ENCODE results near the gene ACP5.
A peak's percentile ranks its signal among the peaks of the same experiment; 100 is the strongest.
"Not testable (repeated sequence)": the region's sequence is repeated elsewhere in the genome, so short reads cannot be mapped to it uniquely, and the experiment has no call there.

Gene ACP5

DNA sequence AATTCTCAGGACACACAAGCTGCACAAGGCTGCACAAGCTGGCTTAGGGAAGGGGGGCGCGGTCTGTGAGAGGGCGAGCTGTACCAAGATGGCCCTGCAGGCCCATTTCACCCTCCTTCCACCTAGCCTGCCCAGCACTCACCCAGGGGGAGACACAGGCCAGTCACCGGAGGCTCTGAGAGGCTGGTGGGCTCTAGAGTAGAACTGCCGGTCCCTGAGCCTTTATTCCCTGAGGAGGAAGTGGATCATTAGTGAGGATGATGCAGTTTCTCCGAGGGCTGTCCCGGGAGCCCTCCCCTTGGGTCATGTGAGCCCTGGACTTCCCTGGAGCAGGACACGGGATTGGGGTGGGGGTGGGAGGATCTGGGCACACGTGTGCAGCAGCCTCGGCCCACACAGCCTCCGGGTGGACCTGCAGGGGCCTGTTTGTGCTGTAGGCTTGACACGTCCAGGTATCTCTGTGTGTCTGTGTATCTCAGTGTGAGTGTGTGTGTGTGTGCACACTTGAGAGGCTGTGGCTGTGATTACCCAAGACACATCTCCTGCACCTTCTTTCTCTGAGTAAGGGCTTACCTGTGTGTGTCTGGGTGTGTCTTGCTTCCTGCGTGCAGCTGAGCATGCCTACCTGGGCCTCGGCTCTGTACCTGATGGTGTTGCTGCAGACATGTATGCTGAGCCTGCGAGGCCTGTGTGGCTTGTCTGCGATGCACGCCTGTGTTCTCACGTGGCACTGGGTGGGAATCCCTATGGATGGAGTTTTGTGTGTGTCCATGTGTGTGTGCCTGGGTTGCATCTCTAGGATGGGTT lies at the start of gene ACP5:
ACP5 (minus strand) TSS at position 195 of the 807 bp plus-strand sequence. CDS start 328 bp downstream, outside the sequence.
- no peak for DNase-seq

DNA sequence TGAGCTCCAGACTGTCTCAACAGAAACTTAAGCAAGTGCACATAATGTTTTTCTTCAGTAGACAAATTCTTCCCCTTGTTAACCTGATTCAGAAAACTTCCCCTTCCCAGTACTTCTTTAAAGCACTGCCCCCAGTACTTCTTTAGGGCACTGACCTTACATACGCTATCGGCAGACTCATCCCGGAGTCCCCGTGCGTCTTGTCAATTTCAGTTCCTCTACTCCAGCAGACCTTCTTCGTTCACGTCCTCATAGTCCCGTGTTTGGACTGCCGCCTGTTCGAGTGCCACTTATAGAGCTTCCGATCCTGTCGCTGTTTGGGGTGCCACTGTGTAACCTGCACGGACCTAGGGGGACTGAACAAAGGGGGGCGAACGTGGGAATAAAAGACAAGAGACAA lies 48.8 kb upstream of the ACP5 start:
- DNase-seq = no peak

DNA sequence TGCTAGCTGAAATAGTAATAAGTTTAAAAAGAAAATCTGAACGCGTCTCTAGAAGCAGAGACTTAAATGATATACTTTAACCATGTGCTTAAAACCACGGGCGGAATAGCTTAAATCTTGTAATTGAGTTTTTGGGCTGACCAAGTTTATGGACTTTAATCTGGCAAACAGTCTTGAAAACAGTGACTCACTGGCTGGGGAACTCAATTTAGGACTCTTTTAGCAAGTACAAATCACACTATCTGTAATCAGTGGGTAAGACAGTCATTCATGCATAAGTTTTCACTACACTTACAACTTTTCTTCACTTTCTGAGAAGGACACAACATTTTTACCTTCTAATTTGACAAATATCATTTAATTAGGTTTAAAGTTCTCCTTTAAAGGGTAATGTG lies 46.6 kb upstream of the ACP5 start:
- no peak for DNase-seq

DNA sequence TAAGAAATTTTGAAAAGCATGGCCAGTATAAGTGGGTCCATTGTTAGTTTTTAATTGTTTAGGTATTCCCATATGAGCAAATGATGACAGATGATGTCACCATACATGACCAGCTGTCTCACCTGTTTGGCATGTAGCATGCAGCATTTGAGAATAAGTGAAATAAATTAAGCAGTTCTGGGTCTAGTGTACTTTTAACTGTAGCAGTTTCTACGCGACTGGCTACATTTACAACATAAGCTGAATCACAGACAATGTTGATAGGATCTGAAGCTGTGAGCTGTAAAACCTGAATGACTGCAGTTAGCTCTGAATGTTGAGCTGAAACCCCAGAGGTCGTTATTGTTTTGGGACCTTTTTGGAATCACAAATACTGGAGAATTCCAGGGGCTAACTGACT lies 45.0 kb upstream of the ACP5 start:
- DNase-seq = not testable (repeated sequence)

DNA sequence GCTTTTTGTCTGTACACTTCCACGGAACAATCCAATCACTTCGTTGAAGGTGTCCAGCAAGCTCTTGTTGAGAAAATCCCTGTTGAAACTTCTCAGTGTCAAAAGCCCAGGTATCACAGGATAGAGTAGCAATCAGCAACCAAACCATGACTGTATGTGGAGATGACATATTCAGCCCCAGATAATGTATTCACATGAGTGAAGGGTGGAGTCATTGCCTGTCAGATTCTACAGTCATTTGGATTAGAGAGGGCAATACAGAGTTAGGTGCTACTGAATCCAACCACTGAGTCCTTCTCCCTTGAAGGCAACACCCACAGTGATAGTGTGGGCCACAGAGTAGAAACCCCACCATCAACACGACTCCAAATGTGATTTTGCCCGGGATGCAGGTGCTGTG lies 43.1 kb upstream of the ACP5 start:
- no peak for DNase-seq

DNA sequence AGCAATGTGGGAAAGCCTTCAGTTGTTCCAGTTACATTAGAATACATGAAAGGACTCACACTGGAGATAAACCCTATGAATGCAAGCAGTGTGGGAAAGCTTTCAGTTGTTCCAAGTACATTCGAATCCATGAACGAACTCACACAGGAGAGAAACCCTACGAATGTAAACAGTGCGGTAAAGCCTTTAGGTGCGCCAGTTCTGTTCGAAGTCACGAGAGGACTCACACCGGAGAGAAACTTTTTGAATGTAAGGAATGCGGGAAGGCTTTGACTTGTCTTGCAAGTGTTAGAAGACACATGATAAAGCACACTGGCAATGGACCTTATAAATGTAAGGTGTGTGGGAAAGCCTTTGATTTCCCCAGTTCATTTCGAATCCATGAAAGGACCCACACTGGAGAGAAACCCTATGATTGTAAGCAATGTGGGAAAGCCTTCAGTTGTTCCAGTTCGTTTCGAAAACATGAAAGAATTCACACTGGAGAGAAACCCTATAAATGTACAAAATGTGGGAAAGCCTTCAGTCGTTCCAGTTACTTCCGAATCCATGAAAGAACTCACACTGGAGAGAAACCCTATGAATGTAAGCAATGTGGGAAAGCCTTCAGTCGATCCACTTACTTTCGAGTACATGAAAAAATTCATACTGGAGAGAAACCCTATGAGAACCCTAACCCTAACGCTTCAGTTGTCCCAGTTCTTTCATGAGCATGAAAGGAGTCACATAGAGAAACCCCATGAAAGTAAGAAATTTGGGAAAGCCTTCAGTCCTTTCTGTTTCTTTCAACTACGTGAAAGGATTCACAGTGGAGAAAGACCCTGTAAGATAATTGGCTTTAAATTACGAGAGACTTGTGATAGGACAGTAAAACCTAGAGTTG lies 40.0 kb upstream of the ACP5 start:
- no peak for DNase-seq

DNA sequence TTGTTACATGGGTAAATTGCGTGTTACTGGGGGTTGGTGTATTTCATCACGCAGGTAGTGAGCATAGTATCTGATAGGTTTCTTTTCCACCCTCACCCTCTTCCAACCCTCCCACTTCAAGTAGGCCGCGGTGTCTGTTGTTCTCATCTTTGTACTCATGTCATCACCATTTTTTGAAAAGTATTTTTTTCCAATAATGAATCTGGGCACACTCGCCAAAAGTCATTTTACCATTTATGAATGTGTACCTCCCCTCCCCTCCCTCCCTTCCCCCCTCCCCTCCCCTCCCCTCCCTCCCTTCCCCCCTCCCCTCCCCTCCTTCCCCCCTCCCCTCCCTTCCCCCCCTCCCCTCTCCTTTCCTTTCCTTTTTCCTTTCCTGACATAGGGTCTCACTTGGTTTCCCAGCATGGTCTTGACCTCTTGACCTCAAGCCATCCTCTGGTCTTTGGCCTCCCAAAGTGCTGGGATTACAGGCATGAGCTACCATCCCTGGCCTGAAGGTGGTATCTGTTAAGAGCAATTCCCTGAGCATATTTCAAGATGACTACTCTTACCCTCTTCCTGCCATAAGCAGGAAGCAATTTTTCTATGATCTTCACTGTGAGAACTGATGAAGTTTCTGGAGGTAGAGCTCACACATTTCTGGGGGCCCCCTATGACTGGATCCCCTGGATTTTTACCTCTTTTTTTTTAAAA lies 35.5 kb upstream of the ACP5 start:
- DNase-seq = no peak

DNA sequence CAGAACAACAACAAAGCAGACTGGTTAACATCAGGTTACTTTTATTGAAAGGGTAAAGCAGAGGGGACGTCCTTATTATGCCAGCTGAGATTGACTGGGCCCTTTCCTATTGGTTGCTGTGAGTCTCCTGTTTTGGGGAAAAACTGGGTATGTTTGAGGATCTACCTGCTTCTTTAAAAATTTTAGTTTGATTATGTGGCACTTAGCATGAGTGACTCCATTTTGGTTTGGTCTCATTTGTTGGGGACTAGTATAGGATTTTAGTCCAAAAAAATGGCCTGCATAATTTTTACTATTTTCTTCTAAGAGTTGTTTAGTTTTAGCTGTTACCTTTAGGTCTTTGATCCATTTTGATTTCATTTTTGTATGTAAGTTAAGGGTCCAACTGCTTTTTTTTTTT lies 34.3 kb upstream of the ACP5 start:
- DNase-seq = no peak

DNA sequence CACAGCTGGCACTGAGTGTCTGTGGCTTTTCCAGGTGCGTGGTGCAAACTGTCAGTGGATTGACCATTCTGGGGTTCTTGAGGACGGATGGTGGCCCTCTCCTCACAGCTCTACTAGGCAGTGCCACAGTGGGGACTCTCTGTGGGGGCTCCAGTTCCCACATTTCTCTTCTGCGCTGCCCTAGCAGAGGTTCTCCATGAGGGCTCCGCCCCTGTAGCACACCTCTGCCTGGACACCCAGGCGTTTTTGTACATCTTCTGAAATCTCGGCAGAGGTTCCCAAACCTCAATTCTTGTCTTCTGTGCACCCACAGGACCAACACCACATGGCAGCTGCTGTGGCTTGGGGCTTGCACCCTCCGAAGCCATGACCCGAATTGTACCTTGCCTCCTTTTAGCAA lies 29.0 kb upstream of the ACP5 start:
- no peak for DNase-seq

DNA sequence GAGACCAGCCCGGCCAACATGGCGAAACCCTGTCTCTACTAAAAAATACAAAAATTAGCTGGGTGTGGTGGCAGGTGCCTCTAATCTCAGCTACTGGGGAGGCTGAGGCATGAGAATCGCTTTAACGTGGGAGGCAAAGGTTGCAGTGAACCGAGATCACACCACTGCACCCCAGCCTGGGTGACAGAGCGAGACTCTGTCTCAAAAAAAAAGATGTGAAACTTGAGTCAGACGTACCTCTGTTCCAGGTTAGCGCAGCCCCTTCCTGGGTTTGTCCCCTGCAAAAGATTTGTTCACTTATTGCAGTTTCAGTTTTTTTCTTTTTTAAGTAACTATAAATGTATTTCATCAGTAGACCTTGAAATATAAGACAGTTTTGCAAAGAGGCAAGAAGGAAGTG lies 22.3 kb upstream of the ACP5 start:
- not testable (repeated sequence) for DNase-seq

DNA sequence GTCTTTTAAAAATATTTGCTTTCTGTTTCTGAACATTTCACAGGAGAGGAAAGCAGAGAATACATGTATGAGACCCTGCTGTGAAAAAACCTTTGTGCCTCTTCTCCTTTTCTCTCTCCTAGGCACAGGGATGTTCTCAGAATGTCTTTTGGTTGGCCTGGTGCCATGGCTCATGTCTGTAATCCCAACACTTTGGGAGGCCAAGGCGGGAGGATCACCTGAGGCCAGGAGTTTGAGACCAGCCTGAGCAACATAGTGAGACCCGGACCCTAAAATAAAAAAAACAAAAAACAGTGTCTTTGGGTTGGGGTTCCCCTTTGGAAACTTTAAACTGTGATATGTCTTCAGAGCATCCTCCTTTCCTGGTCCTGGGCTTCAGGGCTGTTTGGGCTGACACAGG lies 21.3 kb upstream of the ACP5 start:
- DNase-seq = no peak

DNA sequence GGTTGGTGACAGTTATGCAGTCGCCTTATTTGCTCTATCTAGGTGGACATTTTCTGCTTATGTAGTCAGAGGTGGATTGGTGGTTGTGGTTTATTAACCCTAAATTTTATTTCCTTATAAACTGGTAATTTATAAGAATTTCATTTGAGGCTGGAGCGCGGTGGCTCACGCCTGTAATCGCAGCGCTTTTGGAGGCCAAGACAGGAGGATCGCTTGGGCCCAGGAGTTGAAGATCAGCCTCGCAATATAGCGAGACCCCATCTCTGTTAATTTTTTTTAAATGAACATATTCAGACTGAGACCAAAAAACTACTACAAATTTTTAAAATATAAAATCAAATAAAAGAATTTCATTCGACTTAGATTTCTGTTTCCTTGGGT lies 20.6 kb upstream of the ACP5 start:
- DNase-seq = no peak

DNA sequence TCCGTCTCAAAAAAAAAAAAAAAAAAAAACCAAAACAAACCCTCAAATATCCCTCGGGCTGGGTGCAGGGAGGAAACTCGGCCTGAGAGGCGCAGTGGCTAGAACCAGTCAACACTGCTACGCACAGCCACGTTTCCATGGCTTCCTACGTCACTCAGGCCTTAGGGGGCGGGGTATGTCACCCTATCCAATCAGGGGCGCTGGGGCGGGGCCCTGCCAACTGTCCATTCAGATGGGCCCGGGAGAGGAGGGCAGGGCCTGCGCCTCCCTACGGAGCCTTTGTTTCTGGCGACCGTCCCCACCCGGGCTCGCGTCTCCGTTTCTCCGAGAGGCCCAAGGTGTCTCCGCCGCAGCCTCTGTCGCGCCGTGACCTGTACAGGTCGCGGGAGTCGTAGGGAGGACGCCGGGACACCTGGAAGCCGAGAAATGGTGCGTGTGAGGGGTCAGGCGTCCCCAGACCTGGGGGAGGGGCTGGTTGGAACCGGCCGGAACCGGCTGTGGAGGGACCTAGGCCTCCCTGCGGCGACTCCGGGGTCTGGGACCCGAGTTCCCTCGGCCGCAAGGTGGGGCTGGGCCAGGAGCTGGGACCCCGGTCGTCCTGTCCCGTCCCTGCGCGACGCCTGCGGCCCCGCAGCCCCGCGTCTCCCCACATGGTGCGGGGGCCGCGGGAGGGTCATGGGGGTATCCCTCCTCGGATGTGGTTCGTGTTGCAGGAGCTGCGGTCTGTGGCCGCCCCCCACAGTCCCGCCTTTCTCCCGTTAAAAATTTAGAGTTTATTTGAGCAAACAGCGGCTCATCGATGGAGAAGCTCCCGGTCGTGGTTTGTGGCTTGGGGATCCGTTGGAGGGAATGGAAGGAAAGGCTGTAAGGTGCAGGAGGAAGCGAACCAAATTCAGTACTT lies 20.0 kb upstream of the ACP5 start, which contains the start of gene ZNF627:
ZNF627 (plus strand) TSS at position 282 of the 901 bp plus-strand sequence; CDS start at position 427, 145 bp downstream.
- peak; percentile 99 for DNase-seq

DNA sequence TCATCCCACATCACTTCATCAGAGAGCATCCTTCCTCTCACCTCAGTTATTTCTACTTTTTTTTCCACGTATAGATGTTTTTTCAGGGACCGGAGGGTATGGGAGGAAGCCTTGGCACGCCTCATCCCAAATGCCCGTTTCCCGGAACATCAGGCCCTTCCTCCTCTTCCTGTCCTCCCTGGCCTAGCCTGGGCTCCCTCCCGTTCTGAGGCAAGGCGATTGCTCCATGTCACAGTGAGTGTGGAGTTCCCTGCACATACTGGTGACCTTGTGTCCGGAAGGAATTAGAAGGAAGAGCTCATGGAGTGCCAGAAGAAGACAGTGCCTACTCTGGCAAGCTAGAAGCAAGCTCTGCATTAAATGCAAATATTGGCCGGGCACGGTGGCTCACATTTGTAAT lies 18.7 kb upstream of the ACP5 start:
- DNase-seq = no peak

DNA sequence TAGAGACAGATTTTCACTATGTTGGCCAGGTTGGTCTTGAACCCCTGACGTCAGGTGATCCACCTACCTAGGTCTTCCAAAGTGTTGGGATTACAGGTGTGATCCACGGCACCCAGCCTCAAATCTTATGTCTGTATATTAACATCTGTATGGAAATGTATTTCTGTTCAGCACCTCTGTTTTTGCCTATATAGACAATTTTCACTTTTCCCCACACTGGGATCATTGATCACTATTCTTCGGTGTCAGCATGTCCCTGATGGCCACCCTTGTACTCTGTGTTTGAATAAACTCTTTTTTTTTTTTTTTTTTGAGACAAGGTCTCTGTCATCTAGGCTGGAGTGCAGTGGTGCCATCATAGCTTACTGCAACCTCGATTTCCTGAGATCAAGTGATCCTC lies 16.6 kb upstream of the ACP5 start:
- no peak for DNase-seq

DNA sequence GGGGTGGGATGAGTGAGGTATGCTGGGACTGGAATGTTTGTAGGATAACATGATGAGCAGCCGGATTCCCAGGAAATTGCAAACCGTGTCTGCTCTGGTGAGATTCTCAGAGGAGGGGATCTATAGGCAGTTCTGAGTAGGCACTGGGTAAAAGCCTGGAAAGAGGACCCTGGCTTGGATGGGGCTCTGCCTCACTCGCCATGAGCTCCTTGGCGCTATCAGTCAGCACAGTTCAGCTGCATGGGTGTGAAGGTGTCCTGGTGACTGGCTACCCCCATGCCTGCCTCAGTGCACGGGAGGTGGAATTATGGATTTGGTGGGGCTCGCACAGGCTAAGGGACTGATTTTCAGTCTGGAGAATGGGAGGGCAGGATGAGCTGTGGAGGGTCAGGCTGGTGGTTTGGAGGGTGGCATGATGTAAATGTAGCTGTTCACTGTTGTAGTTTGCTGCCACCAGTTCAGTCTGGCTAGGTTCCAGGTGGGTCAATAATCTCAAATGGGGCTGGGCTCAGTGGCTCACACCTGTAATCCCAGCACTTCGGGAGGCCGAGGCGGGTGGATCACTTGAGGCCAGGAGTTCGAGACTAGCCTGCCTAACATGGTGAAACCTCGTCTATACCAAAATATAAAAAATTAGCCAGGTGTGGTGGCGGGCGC lies 10.7 kb upstream of the ACP5 start:
- DNase-seq = no peak

DNA sequence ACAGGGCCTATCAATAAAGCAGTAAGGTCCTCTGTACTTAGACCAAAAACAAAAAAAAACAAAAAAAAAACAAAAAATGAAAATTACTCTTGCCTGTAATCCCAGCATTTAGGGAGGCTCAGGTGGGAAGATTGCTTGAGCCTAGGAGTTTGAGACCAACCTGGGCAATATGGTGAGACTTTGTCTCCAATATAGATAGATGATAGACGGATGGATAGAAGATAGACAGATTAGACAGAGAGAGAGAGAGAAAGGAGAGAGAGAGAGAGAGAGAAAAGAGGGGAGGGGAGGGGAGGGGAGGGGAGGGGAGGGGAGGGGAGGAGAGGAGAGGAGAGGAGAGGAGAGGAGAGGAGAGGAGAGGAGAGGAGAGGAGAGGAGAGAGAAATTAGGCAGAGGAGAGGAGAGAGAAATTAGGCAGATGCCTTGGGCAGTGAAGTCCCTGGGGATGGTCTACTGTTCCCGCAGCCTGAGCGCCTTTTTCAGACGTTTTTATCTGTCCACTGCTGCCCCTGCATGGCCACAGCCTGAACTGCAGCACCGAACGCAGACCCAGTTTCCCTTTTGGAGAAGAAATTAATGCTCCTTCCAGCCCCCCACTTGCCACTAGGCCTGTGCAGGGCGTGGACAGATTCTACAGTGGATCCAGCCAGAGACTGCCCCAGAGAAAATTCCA lies 10.0 kb upstream of the ACP5 start:
- DNase-seq = peak; percentile 77

DNA sequence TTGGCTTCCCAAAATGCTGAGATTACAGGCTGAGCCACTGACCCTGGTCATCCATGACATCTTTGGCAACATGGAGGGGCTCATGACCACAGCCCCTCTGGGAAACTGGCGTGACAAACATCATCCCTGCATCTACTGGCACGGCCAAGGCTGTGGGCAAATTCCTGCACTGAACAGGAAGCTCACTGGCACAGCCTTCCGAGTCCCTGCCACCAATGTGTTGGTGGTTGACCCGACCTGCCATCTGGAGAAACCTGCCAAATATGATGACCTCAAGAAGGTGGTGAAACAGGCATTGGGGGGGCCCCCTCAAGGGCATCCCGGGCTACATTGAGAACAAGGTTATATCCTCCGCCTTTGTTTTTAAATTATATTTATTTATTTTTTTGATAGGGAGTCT lies 8.9 kb upstream of the ACP5 start:
- no peak for DNase-seq

DNA sequence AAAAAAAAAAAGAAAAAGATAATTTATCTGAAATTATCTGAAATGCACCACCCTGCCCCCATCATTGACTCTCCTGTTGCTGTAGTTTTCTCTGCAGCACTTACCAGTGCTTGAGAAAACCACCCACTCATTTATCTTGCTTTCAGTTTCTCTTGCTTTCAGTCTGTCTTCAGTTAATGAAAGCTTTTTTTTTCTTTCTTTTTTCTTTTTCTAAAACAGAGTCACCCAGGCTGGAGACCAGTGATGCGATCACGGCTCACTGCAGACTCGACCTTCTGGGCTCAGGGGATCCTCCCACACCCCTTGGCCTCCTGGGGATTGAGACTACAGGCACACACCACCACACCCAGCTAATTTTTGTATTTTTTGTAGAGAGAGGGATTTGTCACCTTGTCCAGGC lies 4.3 kb upstream of the ACP5 start:
- peak; percentile 81 for DNase-seq

DNA sequence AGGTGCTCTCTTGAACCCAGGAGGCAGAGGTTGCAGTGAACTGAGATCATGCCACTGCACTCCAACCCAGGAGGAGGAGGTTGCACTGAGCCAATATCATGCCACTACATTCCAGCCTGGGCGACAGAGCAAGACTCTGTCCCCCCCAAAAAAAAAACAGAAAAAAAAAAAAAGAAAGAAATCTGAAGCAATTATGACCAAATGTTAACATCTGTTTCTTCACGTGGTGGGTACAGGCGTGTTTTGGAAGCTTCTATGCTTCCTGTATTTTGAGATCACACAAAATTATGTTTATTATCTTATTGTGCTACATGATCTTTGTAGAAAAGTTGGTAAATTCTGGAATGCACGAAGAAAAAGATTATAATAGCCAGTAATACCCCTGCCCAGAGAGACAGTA lies 2.7 kb upstream of the ACP5 start:
- no peak for DNase-seq

All from CD4-positive, alpha-beta T cell treated with Interleukin-15 for 1 hour (primary cell).